ENCODE data around the gene PCED1B.

The PCED1B gene

DNA sequence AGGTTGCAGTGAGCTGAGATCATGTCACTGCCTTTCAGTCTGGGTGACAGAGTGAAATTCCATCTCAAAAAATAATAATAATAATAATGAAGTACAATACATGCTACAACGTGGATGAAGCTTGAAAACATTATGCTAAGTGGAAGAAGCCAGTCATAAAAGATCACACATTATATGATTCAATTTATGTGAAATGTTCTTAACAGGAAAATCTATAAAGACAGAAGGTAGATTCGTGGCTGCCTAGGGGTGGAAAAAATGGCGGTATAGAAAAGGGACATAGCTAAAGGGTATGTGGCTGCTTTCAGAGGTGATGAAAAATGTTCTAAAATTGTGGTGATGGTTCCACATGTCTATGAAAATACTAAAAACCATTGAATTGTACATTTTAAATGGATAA is 41.3 kb downstream of the PCED1B start:
- DNase-seq (ENCODE audit: low spot score), result no peak
- TF ChIP-seq CTCF (IDR thresholded peaks at IDR 0.05), result no peak
- Histone ChIP-seq H3K27ac (peak overlapping the region in 1 of 2 donors; percentile 35), H3K4me3 (no peak overlapping the region)

DNA sequence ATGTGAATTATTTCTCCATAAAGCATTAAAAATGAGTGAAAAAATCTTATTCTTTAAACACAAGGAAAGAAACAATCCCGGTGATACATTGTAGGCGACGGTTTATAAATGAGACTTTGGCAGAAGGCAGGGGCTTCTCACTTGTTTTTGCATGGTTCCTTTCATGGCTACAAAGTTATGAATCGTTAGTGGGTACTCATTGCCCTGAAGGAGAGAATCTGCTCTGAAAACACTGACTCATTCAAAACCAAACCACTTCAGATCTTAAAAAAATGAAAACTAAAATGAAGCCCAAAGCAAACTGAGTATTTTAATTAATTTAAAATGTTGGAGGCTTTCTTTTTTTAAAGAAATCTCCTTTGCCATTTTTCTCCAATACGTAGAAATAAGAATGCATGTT is 41.7 kb downstream of the PCED1B start:
- no peak for TF ChIP-seq CTCF (IDR thresholded peaks at IDR 0.05)
- Histone ChIP-seq H3K27ac (peak overlapping the region in 1 of 2 donors; percentile 35), H3K4me3 (no peak overlapping the region)
- no peak for DNase-seq (ENCODE audit: low spot score)

- no peak for DNase-seq (ENCODE audit: low spot score)
- no peak for TF ChIP-seq CTCF (IDR thresholded peaks at IDR 0.05)
- H3K4me3 ChIP-seq, result no peak overlapping the region
- H3K27ac ChIP-seq, result no peak overlapping the region
Measured at GRCh38 chr12:47122602-47123001, 43.2 kb downstream of the PCED1B start.

DNA sequence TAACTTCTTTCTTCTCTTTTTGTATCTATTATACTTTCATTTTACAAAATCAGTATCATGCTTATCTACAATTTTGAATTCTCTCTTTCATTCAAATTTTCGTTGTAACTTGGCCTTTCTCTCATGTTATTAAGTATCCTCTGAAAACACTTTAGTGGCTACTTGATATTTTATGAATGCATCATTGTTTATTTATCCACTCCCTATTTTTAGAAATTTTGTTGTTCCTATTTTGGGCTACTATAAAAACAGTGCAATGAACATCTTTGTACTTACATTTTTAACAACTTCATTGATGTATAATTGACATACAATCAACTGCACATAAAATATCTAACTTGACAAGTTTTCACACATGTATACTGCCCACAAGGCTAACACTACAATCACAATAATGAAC is 44.3 kb downstream of the PCED1B start:
- Histone ChIP-seq H3K4me3 (no peak overlapping the region), H3K27ac (no peak overlapping the region)
- no peak for TF ChIP-seq CTCF (IDR thresholded peaks at IDR 0.05)
- DNase-seq (ENCODE audit: low spot score), result no peak

DNA sequence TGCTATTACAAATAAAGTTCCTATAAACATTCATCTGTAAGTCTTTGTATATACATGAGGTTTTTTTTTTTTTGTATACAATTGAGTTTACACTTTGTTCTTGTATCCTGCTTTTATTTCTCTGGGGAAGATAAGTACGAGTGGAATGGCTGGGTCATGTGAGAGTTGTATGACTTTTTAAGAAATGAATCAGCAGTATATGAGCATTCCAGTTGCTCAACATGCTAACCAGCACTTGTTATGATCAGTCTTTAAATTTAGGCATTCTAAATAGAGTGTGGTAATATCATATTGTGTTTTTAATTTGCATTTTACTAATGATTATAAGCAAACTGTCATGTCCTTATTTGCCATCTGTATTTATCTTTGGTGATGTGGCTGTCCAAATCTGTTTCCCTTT is 45.0 kb downstream of the PCED1B start:
- no peak for TF ChIP-seq CTCF (IDR thresholded peaks at IDR 0.05)
- Histone ChIP-seq H3K27ac (peak overlapping the region in 1 of 2 donors; percentile 8), H3K4me3 (no peak overlapping the region)
- no peak for DNase-seq (ENCODE audit: low spot score)

GRCh38 chr12:47126246-47126645 is 46.8 kb downstream of the PCED1B start:
- TF ChIP-seq CTCF (IDR thresholded peaks at IDR 0.05), result no peak

DNA sequence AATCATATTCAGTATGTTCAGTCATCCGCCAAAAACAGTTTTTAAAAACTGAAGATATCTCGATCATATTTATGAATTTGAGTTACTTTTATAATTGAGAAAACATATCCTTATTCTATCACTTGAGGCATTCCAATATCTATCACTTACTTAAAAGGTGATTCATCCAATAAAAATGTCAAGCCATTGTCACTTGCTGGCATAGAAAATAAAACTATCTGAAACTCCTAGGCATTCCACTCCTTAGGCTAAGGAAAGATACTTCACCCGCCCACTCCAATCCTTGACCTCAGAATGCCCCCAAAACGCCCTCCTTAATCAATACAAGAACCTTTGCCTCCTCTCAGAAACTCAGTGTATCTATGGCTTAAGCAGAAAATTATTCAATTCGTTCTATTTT is 51.6 kb downstream of the PCED1B start:
- Histone ChIP-seq H3K27ac (no peak overlapping the region), H3K4me3 (no peak overlapping the region)
- TF ChIP-seq CTCF (IDR thresholded peaks at IDR 0.05), result no peak
- DNase-seq (ENCODE audit: low spot score), result no peak

More at GRCh38 chr12:47126246-47126645, 46.8 kb downstream of the PCED1B start:
- no peak overlapping the region for H3K27ac ChIP-seq
- H3K4me3 ChIP-seq, result no peak overlapping the region
- no peak for DNase-seq (ENCODE audit: low spot score)

All from coronary artery (tissue), 2 donors.